A673 (cell line): ENCODE data around the gene FCMR. TPM values are rescaled to one million over a fixed set of nuclear protein-coding genes. Genes with fewer than 3 reads are reported as not detected.

Experiments used
- BruUV-seq: library from RNA; stranded (reverse); fragments of 400-500 nt; replicated peaks from 2 replicates; lab custom pipeline; 2021; lab: Mats Ljungman, UMichigan
- CTCF ChIA-PET: fragments of 300-600 bp; sonication (Branson Sonifier 250); formaldehyde crosslinking; loops from one replicate; lab custom pipeline; 2022; ENCODE audit warnings: antibody characterized with exemption; lab: Charles Lee
- POLR2A ChIA-PET: fragments of 300-600 bp; sonication (Branson Sonifier 250); formaldehyde crosslinking; loops from one replicate; lab custom pipeline; 2022; ENCODE audit warnings: antibody characterized with exemption; ENCODE audit not compliant: low non-redundant PET; lab: Charles Lee
- DNase-seq: peaks from one replicate; pipeline ENCODE4 v3.0.0-alpha.2; 2015; ENCODE audit warnings: low spot score
- H3K27ac ChIP-seq: fragments of 200-600 bp; sonication (generic); 2 replicates; pipeline ENCODE4 v1.5.1; 2016; ENCODE audit warnings: mixed run types, low read depth, mild to moderate bottlenecking, mixed read lengths, antibody characterized with exemption, low read length; ENCODE audit not compliant: poor library complexity, severe bottlenecking
- H3K27me3 ChIP-seq: fragments of 200-600 bp; sonication (generic); replicated peaks from 2 replicates; pipeline ENCODE4 v1.6.1; 2017; ENCODE audit warnings: mixed run types, low read depth, mild to moderate bottlenecking, mixed read lengths, antibody characterized with exemption, low read length; ENCODE audit not compliant: insufficient read depth, poor library complexity
- H3K36me3 ChIP-seq: fragments of 200-600 bp; sonication (generic); 2 replicates; pipeline ENCODE4 v1.6.1; 2016; ENCODE audit warnings: mixed run types, mild to moderate bottlenecking, mixed read lengths, antibody characterized with exemption, low read length; ENCODE audit not compliant: insufficient read depth, poor library complexity, severe bottlenecking
- H3K4me1 ChIP-seq: fragments of 200-600 bp; sonication (generic); 2 replicates; pipeline ENCODE4 v1.6.1; 2017; ENCODE audit warnings: mixed run types, mild to moderate bottlenecking, mixed read lengths, antibody characterized with exemption, low read length; ENCODE audit not compliant: insufficient read depth, poor library complexity, severe bottlenecking
- H3K4me3 ChIP-seq: fragments of 200-600 bp; sonication (generic); 2 replicates; pipeline ENCODE4 v1.5.1; 2016; ENCODE audit warnings: low read depth, mixed run types, mild to moderate bottlenecking, mixed read lengths, low read length; ENCODE audit not compliant: poor library complexity, severe bottlenecking
- H3K9me3 ChIP-seq: fragments of 200-600 bp; sonication (generic); 2 replicates; pipeline ENCODE4 v1.6.1; 2016; ENCODE audit warnings: mixed run types, low read depth, mild to moderate bottlenecking, mixed read lengths, antibody characterized with exemption, low read length; ENCODE audit not compliant: poor library complexity, severe bottlenecking
- CTCF ChIP-seq: fragments of 300-800, 200-600 bp; sonication (generic); conservative IDR thresholded peaks from 2 replicates; pipeline ENCODE4 v1.5.1; 2017; ENCODE audit warnings: low read depth, mild to moderate bottlenecking, antibody characterized with exemption, low read length, moderate library complexity, mixed read lengths
- EZH2 ChIP-seq: fragments of 200-600 bp; sonication (generic); IDR thresholded peaks from 2 replicates; pipeline ENCODE4 v1.6.1; 2017; ENCODE audit warnings: borderline replicate concordance, low read depth, mild to moderate bottlenecking, mixed read lengths, antibody characterized with exemption, low read length; ENCODE audit not compliant: poor library complexity, severe bottlenecking
- intact Hi-C: fragments of 100-400 bp; cut with micrococcal nuclease; formaldehyde crosslinking; loops from one replicate; pipeline ENCODE4 v1.10.0; 2022; ENCODE audit not compliant: unreplicated experiment
- total RNA-seq: library from RNA; stranded (reverse); gene quantifications from 2 replicates; pipeline ENCODE4 v1.2.3, GENCODE V29; 2021

Gene FCMR
- total RNA-seq, 1 experiment from 2014 or later, result not detected

GRCh38 chr1:206963740-206964139 is 42.0 kb upstream of the FCMR start:
- Histone ChIP-seq H3K4me1 (no peaks in the 10 kb centered on the region), H3K4me3 (no peak overlapping the region), H3K36me3 (no peaks in the 10 kb centered on the region), H3K27ac (no peak overlapping the region), H3K9me3 (no peaks in the 10 kb centered on the region), H3K27me3 (peaks cover 8% of the 10 kb centered on the region)
- BruUV-seq, result no TSS peak
- POLR2A ChIA-PET, result no interaction called here
- CTCF ChIA-PET, result no interaction called here
- intact Hi-C loops, result no loop called here
- no peak for DNase-seq
- no peak for TF ChIP-seq CTCF

DNA sequence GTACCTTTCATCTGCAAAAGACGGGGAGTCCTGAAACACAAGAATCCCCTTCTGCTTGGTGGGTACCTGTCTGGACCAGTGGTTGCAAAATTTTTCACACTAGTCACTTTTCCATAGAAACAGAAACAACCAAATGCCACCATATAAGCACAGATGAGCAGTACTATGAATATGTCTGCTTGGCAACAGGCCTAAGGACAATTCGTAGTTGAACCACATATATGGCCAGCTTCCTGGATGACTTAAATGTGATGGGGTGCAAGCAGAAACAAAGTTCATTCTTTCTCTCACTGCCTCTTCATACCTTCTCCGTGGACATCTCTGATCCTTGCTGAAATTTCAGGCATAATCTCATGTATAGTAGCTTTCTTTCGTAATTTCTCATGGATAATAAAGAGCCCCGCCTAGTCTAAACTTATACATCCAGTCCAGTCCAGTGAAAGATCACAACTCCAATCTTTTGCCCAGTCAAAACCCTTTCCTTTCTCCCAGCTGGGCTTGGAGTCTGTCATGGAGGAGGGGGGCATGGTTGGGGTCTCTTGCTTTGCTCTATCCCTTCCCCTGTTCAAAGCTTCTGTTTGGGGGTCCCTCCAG is 41.5 kb upstream of the FCMR start:
- ChIA-PET POLR2A (no interaction called here), CTCF (no interaction called here)
- H3K27me3 ChIP-seq, result peaks cover 5% of the 10 kb centered on the region
- no peaks in the 10 kb centered on the region for H3K9me3 ChIP-seq
- TF ChIP-seq EZH2 (no peak), CTCF (no peak)
- no peak overlapping the region for H3K4me3 ChIP-seq
- no peak for DNase-seq
- no peak overlapping the region for H3K27ac ChIP-seq
- no TSS peak for BruUV-seq
- intact Hi-C loops, result no loop called here
- no peaks in the 10 kb centered on the region for H3K4me1 ChIP-seq
- H3K36me3 ChIP-seq, result no peaks in the 10 kb centered on the region

DNA sequence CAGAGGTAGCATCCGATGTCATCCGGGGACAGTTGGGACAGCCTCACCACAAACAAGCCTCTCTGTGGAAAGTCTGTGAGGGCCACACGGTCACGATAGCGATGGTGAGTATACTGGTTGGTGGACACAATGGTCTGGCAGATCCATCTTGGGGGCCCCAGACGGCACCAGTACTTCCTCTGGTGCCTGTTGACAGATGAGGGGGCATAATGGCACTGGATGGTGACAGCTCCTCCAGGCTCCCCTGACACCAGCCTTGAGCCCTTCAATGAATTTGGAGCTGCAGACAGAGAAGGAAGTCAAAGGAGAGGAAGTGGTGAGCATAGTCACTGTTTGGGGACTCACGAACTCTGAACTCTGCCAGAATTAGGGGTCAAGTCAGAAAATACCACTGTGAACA is 40.5 kb upstream of the FCMR start:
- ChIA-PET CTCF (no interaction called here), POLR2A (no interaction called here)
- Histone ChIP-seq H3K36me3 (no peaks in the 10 kb centered on the region), H3K27me3 (peaks cover 5% of the 10 kb centered on the region), H3K4me3 (no peak overlapping the region), H3K9me3 (no peaks in the 10 kb centered on the region), H3K4me1 (no peaks in the 10 kb centered on the region), H3K27ac (no peak overlapping the region)
- no peak for TF ChIP-seq CTCF
- TF ChIP-seq EZH2, result no peak
- DNase-seq, result no peak
- BruUV-seq, result no TSS peak
- intact Hi-C loops, result no loop called here
